ENCODE measurements around the gene LUZP4. TPM values are rescaled to one million over a fixed set of nuclear protein-coding genes. Genes with fewer than 3 reads are reported as not detected.
"Not testable (repeated sequence)": the region's sequence is repeated elsewhere in the genome, so short reads cannot be mapped to it uniquely, and the experiment has no call there.

LUZP4 gene
- total and polyA plus RNA-seq, 9 donors: not detected

GRCh38 chrX:115332832-115333231, 43.3 kb downstream of the LUZP4 start:
- no peak for DNase-seq
- 77% methylated on average over 2 of the region's 4 CpGs for WGBS (ENCODE audit: insufficient coverage)
- H3K4me1 ChIP-seq (ENCODE audit: control insufficient read depth, insufficient read depth, low read length): peaks cover 6% of the 10 kb centered on the region
- H3K4me3 ChIP-seq (ENCODE audit: low read length): no peak overlapping the region
- peaks cover 21% of the 10 kb centered on the region for H3K27me3 ChIP-seq (ENCODE audit: control insufficient read depth, insufficient read depth, low read length)
- no peaks in the 10 kb centered on the region for H3K9me3 ChIP-seq (replicated peaks; ENCODE audit: control insufficient read depth, low read depth, low read length)
- H3K27ac ChIP-seq (ENCODE audit: low read length): no peak overlapping the region
- H3K36me3 ChIP-seq (ENCODE audit: control insufficient read depth, insufficient read depth, low read length): no peaks in the 10 kb centered on the region

- H3K4me1 ChIP-seq (ENCODE audit: control insufficient read depth, insufficient read depth, low read length): peaks cover 6% of the 10 kb centered on the region
- no peak overlapping the region for H3K27ac ChIP-seq (ENCODE audit: low read length)
- H3K9me3 ChIP-seq (replicated peaks; ENCODE audit: control insufficient read depth, low read depth, low read length): no peaks in the 10 kb centered on the region
- H3K4me3 ChIP-seq (ENCODE audit: low read length): no peak overlapping the region
- H3K36me3 ChIP-seq (ENCODE audit: control insufficient read depth, insufficient read depth, low read length): no peaks in the 10 kb centered on the region
- DNase-seq: no peak
- H3K27me3 ChIP-seq (ENCODE audit: control insufficient read depth, insufficient read depth, low read length): peaks cover 24% of the 10 kb centered on the region
- WGBS (ENCODE audit: insufficient coverage): no CpG with 5 or more reads among the region's 6 CpGs
Observed at GRCh38 chrX:115333446-115333845, 43.9 kb downstream of the LUZP4 start.

GRCh38 chrX:115337491-115338144, 48.1 kb downstream of the LUZP4 start:
- WGBS (ENCODE audit: insufficient coverage): 45% methylated on average over 2 of the region's 5 CpGs
- H3K27ac ChIP-seq (ENCODE audit: low read length): peak overlapping the region; percentile 66

GRCh38 chrX:115339441-115340025, 50.0 kb downstream of the LUZP4 start:
- H3K27me3 ChIP-seq (ENCODE audit: control insufficient read depth, insufficient read depth, low read length): peaks cover 23% of the 10 kb centered on the region
- H3K4me1 ChIP-seq (ENCODE audit: control insufficient read depth, insufficient read depth, low read length): peaks cover 5% of the 10 kb centered on the region
- no peaks in the 10 kb centered on the region for H3K9me3 ChIP-seq (replicated peaks; ENCODE audit: control insufficient read depth, low read depth, low read length)
- no peak overlapping the region for H3K4me3 ChIP-seq (ENCODE audit: low read length)
- no peak overlapping the region for H3K27ac ChIP-seq (ENCODE audit: low read length)
- no peak for DNase-seq
- no CpG with 5 or more reads among the region's 3 CpGs for WGBS (ENCODE audit: insufficient coverage)
- no peaks in the 10 kb centered on the region for H3K36me3 ChIP-seq (ENCODE audit: control insufficient read depth, insufficient read depth, low read length)

More at GRCh38 chrX:115337491-115338144, 48.1 kb downstream of the LUZP4 start:
- peak; percentile 92 for DNase-seq
- H3K36me3 ChIP-seq (ENCODE audit: control insufficient read depth, insufficient read depth, low read length): no peaks in the 10 kb centered on the region
- no peak overlapping the region for H3K4me3 ChIP-seq (ENCODE audit: low read length)
- H3K27me3 ChIP-seq (ENCODE audit: control insufficient read depth, insufficient read depth, low read length): peaks cover 26% of the 10 kb centered on the region
- peaks cover 3% of the 10 kb centered on the region for H3K4me1 ChIP-seq (ENCODE audit: control insufficient read depth, insufficient read depth, low read length)
- no peaks in the 10 kb centered on the region for H3K9me3 ChIP-seq (replicated peaks; ENCODE audit: control insufficient read depth, low read depth, low read length)

GRCh38 chrX:115341421-115341820, 51.9 kb downstream of the LUZP4 start:
- H3K36me3 ChIP-seq (ENCODE audit: control insufficient read depth, insufficient read depth, low read length): no peaks in the 10 kb centered on the region
- WGBS (ENCODE audit: insufficient coverage): no CpG with 5 or more reads among the region's 1 CpG
- H3K4me1 ChIP-seq (ENCODE audit: control insufficient read depth, insufficient read depth, low read length): peaks cover 18% of the 10 kb centered on the region
- H3K27me3 ChIP-seq (ENCODE audit: control insufficient read depth, insufficient read depth, low read length): peaks cover 18% of the 10 kb centered on the region
- H3K9me3 ChIP-seq (replicated peaks; ENCODE audit: control insufficient read depth, low read depth, low read length): no peaks in the 10 kb centered on the region
- DNase-seq: no peak
- no peak overlapping the region for H3K27ac ChIP-seq (ENCODE audit: low read length)
- H3K4me3 ChIP-seq (ENCODE audit: low read length): no peak overlapping the region

- Histone ChIP-seq H3K27me3 (ENCODE audit: control insufficient read depth, insufficient read depth, low read length) (peaks cover 16% of the 10 kb centered on the region), H3K9me3 (replicated peaks; ENCODE audit: control insufficient read depth, low read depth, low read length) (no peaks in the 10 kb centered on the region), H3K36me3 (ENCODE audit: control insufficient read depth, insufficient read depth, low read length) (no peaks in the 10 kb centered on the region), H3K27ac (ENCODE audit: low read length) (peak overlapping the region; percentile 85), H3K4me3 (ENCODE audit: low read length) (no peak overlapping the region), H3K4me1 (ENCODE audit: control insufficient read depth, insufficient read depth, low read length) (peaks cover 15% of the 10 kb centered on the region)
- peak; percentile 97 for DNase-seq
- WGBS (ENCODE audit: insufficient coverage): 25% methylated on average over 2 of the region's 3 CpGs
Observed at GRCh38 chrX:115344885-115345614, 55.5 kb downstream of the LUZP4 start.

GRCh38 chrX:115345615-115346014, 56.1 kb downstream of the LUZP4 start:
- 50% methylated on average over 1 of the region's 3 CpGs for WGBS (ENCODE audit: insufficient coverage)
- DNase-seq: no peak
- no peak overlapping the region for H3K4me3 ChIP-seq (ENCODE audit: low read length)
- H3K36me3 ChIP-seq (ENCODE audit: control insufficient read depth, insufficient read depth, low read length): no peaks in the 10 kb centered on the region
- peaks cover 18% of the 10 kb centered on the region for H3K27me3 ChIP-seq (ENCODE audit: control insufficient read depth, insufficient read depth, low read length)
- no peaks in the 10 kb centered on the region for H3K9me3 ChIP-seq (replicated peaks; ENCODE audit: control insufficient read depth, low read depth, low read length)
- H3K4me1 ChIP-seq (ENCODE audit: control insufficient read depth, insufficient read depth, low read length): peaks cover 15% of the 10 kb centered on the region
- peak overlapping the region; percentile 85 for H3K27ac ChIP-seq (ENCODE audit: low read length)

- Histone ChIP-seq H3K27me3 (ENCODE audit: control insufficient read depth, insufficient read depth, low read length) (peaks cover 21% of the 10 kb centered on the region), H3K4me1 (ENCODE audit: control insufficient read depth, insufficient read depth, low read length) (peaks cover 15% of the 10 kb centered on the region)
- H3K4me3 ChIP-seq (ENCODE audit: low read length); H3K36me3 ChIP-seq (ENCODE audit: control insufficient read depth, insufficient read depth, low read length); H3K27ac ChIP-seq (ENCODE audit: low read length); DNase-seq; H3K9me3 ChIP-seq (replicated peaks; ENCODE audit: control insufficient read depth, low read depth, low read length): not testable (repeated sequence)
- 60% methylated on average over 2 of the region's 14 CpGs for WGBS (ENCODE audit: insufficient coverage)
Observed at GRCh38 chrX:115346738-115347137, 57.2 kb downstream of the LUZP4 start.

GRCh38 chrX:115348446-115349225, 59.1 kb downstream of the LUZP4 start:
- DNase-seq: peak; percentile 57

More at GRCh38 chrX:115348446-115349225, 59.1 kb downstream of the LUZP4 start:
- WGBS (ENCODE audit: insufficient coverage): no CpG with 5 or more reads among the region's 7 CpGs
- H3K36me3 ChIP-seq (ENCODE audit: control insufficient read depth, insufficient read depth, low read length): no peaks in the 10 kb centered on the region
- H3K27ac ChIP-seq (ENCODE audit: low read length): no peak overlapping the region
- no peak overlapping the region for H3K4me3 ChIP-seq (ENCODE audit: low read length)
- no peaks in the 10 kb centered on the region for H3K9me3 ChIP-seq (replicated peaks; ENCODE audit: control insufficient read depth, low read depth, low read length)
- H3K27me3 ChIP-seq (ENCODE audit: control insufficient read depth, insufficient read depth, low read length): peaks cover 18% of the 10 kb centered on the region
- H3K4me1 ChIP-seq (ENCODE audit: control insufficient read depth, insufficient read depth, low read length): peaks cover 14% of the 10 kb centered on the region
